ENCODE results near the gene ARL3. TPM values are rescaled to one million over a fixed set of nuclear protein-coding genes. Genes with fewer than 3 reads are reported as not detected.

Gene ARL3
- 12.8 to 15.9 TPM (median 13.5 TPM) in 5 replicates for total RNA-seq (2022; extraction: Qiagen RNA extraction)

DNA sequence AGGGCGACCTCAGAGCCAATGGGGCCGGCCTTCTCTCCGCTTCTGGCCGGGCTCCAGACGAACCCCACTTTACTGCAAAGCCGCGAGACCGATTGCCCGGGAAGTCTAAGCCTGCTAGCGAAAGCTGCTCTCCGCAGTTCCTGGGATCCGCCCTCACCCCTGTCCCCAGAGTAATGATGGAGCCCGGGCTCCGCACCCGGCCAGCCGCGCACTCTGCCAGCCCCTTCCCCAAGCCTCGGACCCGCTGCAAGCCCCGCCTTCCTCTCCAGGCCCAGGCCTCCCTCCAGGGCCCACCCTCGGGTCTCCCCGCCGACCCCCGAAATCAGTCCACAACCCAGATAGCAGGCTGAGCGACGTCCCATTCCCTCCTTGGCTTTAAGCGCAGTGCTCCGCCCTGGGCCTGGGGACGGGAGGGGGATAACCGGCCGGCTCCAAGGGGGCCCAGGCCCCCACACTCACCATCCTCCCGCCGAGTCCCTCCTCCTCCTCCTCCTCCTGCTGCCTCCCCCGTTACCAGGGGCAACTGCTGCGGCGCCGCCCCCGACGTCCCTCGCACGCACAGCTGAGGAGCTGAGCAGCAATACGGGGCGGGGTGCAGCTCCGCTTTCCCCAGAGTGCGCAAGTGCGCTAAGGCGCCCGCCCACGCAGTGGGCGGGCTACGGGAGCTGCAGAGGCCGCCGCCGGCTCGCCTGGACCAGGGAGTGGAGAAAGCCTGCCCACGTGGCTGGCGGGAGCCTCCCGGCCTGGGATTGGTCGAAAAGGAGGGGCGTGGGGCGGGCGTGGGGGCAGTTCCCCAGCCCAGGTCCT is at the start of gene ARL3:
Gene ARL3, minus strand, starts transcription at position 584 of the 807 bp plus-strand sequence. Its CDS starts 122 bp downstream, at position 462.

DNA sequence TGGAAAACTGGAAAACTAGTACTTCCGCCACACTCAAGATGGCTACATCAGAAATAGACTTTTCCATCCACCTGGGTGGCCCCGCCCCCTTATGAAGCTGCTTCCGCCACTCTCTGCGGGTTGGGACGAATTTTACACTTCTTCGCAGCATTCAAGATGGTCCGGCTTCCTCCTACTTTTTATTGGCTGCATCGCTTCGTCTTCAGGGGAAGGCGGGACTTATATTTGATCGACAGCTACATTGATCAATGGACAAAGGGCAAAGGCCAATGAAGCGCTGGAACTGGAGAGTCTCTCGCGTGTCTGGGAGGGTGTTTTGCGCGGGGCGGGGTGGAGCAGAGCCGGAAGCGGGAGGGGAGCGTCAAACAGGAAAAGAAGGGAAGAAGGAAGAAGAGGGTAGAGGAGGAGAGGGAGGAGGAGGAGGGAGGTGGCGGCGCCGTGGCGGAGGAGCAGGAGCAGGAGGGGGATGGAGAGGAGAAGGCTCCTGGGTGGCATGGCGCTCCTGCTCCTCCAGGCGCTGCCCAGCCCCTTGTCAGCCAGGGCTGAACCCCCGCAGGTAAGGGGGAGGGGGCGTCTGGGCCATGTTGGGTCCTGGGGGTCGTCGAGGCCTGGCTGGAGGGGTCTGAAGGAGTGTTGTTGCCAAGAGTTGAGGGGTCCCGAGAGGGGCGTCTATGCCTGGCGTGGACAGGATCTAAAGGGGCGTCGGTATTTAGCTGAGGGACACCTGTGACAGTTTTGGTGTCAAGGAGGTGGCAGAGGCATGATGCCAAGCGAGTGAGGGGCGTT is 29.6 kb upstream of the ARL3 start, which contains the start of gene WBP1L:
Gene WBP1L, plus strand, starts transcription at position 361 of the 786 bp plus-strand sequence. Its CDS starts 106 bp downstream, at position 467.

DNA sequence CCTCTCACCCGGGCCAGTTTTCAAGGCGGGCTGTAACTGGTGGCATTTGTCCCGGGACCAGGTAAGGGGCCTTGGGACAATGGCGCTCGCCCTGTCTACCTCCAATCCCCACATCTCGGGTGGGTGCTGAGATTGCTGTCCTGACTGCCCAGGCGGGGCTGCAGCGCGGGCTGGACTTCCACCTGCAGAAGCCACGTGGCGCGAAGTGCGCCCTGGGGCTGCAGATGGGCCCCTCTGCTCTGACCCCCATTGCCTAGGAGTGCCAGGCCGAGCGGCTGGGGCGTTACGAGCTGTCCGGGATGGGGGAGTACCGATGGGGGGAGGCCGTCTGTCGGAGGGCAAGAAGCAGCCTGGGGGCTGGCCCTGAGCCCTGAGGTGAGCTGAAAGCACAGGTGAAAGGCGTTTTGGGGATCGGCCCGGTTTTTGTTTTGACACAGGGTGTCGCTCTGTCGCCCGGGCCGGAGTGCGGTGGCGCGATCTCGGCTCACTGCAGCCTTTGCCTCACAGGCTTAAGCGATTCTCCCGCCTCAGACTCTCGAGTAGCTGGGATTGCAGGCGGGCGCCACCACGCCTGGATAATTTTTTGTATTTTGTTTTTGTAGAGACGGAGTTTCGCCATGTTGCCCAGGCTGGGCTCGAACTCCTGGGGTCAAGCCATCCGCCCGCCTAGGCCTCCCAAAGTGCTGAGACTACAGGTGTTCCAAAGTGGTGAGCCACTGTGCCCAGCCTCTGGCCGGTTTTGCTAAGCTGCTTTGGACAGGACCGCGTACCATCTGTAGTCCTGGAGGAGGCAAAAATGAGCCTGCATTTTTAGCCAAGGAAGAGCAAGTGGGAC is 641 bp upstream of the ARL3 start, which contains the start of gene SFXN2:
Gene SFXN2, plus strand, starts transcription at position 16 of the 835 bp plus-strand sequence. CDS start 12,001 bp downstream, outside the sequence.

GRCh38 chr10:102644066-102644645 is 70.0 kb downstream of the ARL3 start, which contains the start of gene TRIM8:
TSS of gene TRIM8 (plus strand) at chr10:102644479. CDS start at chr10:102644618, 139 bp downstream.

Other genes with a start within 250 kb of the ARL3 start
- gene ACTR1A, start 211.7 kb downstream of the ARL3 start, total RNA-seq (2022; extraction: Qiagen RNA extraction): 87.6 to 99.5 TPM (median 95.9 TPM) in 5 replicates
- gene SUFU, start 210.4 kb downstream of the ARL3 start, total RNA-seq (2022; extraction: Qiagen RNA extraction): 5.0 to 7.8 TPM (median 6.9 TPM) in 5 replicates
- 42.9 to 55.7 TPM (median 54.4 TPM) in 5 replicates for gene TRIM8, start 69.9 kb downstream of the ARL3 start, total RNA-seq (2022; extraction: Qiagen RNA extraction)
- 2.9 to 4.1 TPM (median 3.4 TPM) in 5 replicates for gene SFXN2, start 239 bp upstream of the ARL3 start, total RNA-seq (2022; extraction: Qiagen RNA extraction)
- gene WBP1L, start 29.6 kb upstream of the ARL3 start, total RNA-seq (2022; extraction: Qiagen RNA extraction): 21.9 to 31.1 TPM (median 30.2 TPM) in 5 replicates
- gene CYP17A1, start 123.0 kb upstream of the ARL3 start, total RNA-seq (2022; extraction: Qiagen RNA extraction): 0.09 TPM in 1 of 5 replicates, not detected in the others
- gene BORCS7, start 139.9 kb upstream of the ARL3 start, total RNA-seq (2022; extraction: Qiagen RNA extraction): 18.3 to 26.2 TPM (median 21.3 TPM) in 5 replicates
- gene AS3MT, start 155.1 kb upstream of the ARL3 start, total RNA-seq (2022; extraction: Qiagen RNA extraction): 2.6 to 4.1 TPM (median 3.4 TPM) in 5 replicates
- gene CNNM2, start 203.9 kb upstream of the ARL3 start, total RNA-seq (2022; extraction: Qiagen RNA extraction): 3.6 to 5.7 TPM (median 5.2 TPM) in 5 replicates

All from A549 treated with dexamethasone at 1 μM for 4 hours (cell line).